ENCODE measurements around the gene ADAMTS15.

Gene ADAMTS15

DNA sequence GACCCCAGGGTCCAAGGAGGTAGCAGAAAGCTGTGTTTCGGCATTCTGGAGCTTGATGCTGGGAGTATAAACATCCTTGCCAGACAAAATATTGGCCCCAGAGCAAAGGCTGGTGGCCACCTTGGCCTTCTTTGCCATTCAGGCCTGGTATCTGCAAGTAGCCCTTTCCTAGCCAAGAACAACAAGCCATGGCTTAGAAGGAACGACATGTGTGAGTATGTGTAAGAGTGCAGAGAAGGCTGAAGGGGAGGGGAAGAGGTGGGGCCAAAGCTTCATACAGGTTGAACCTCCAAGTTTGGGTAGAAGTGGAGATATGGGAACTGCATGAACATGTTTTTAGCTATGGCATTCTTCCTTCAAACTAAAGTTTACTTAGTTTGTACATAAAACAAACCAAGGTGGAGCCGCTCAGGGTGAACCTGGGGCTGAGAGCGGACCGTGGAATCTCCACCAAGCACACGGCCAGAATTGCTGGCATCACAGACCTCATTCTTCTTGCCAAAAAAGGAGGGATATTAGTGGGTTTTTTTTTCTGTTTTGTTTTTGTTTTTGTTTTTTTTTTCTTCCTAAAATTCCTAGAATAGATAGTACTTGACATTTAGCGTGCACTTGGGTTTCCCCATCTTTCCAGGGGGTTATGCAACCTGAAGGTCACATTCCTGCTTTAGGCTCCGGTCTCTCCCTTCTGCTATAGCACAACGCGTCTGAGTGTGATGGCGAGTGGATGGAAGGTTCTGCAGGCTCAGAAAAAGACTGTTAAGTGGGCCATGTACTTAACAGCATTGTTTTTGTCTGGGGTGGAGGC is 70.9 kb downstream of the ADAMTS15 start:
- Histone ChIP-seq H3K27ac (ENCODE audit: insufficient read depth, low read length, poor library complexity, severe bottlenecking) (no peak overlapping the region), H3K27me3 (replicated peaks; ENCODE audit: control insufficient read depth, insufficient read depth, low read length, poor library complexity, severe bottlenecking) (peaks cover 4% of the 10 kb centered on the region)
- no peak for DNase-seq

DNA sequence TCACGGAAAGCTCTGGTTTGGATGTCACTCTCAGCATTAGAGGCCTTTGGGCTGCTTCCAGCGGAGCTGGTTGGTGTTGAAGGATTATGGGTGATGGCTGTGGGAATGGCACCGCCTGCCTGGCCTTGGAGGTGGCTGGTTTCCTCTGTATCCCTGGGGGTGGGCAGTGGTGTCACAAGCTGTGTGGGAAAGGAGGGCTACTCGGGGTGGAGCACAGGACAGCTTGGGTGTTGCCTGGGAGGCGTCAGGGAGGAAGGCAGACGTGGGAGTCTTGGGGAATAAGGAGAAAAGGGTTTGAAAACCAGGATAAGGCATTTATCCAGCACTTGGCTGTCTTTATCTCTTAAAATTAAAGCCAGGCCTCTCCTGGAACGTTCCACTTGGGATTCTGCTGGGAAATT is 71.8 kb downstream of the ADAMTS15 start:
- Histone ChIP-seq H3K4me3 (ENCODE audit: insufficient read depth, low read depth, low read length, poor library complexity, severe bottlenecking) (no peak overlapping the region), H3K36me3 (ENCODE audit: control insufficient read depth, insufficient read depth, low read length) (no peaks in the 10 kb centered on the region), H3K27me3 (replicated peaks; ENCODE audit: control insufficient read depth, insufficient read depth, low read length, poor library complexity, severe bottlenecking) (peaks cover 4% of the 10 kb centered on the region), H3K9me3 (ENCODE audit: control insufficient read depth, low read length) (no peaks in the 10 kb centered on the region), H3K27ac (ENCODE audit: insufficient read depth, low read length, poor library complexity, severe bottlenecking) (no peak overlapping the region), H3K4me1 (ENCODE audit: control insufficient read depth, insufficient read depth, low read length, poor library complexity, severe bottlenecking) (no peaks in the 10 kb centered on the region)
- DNase-seq: no peak

More for the DNA sequence above, 70.9 kb downstream of the ADAMTS15 start:
- H3K36me3 ChIP-seq (ENCODE audit: control insufficient read depth, insufficient read depth, low read length): no peaks in the 10 kb centered on the region
- no peaks in the 10 kb centered on the region for H3K4me1 ChIP-seq (ENCODE audit: control insufficient read depth, insufficient read depth, low read length, poor library complexity, severe bottlenecking)
- H3K9me3 ChIP-seq (ENCODE audit: control insufficient read depth, low read length): no peaks in the 10 kb centered on the region
- H3K4me3 ChIP-seq (ENCODE audit: insufficient read depth, low read depth, low read length, poor library complexity, severe bottlenecking): no peak overlapping the region

DNA sequence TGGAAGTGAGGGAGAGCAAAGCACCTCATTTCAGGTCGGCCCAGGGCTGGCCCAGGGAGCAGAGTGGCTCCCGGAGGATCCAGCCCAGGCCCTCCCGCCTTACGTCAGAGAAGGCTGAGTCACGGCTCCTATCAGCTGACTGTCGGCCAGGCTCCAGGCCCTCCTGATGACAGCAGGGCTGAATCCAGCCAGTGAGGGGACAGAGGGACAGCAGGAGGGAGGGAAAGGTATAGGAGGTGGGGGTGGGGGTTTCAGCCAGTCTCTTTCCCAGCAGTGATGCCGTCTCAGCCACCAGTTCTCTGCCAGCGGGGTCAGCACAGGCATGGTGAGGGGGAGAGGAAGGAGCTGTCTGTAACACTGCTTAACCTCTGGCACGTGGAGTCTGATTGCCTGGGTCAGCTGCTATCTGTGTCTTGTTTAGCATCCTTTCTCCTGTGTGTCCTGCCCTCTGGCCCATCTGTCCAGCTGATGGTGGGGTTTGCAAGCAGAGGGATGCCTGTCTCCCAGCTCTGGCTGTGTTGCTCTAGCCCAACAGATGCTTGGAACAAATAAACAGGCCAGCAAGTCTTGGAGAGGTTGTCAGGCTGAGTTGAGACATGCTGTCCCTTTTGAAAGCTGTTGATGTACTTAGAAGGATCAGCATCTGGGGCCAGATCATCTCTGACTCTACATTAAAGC is 74.0 kb downstream of the ADAMTS15 start:
- H3K27me3 ChIP-seq (replicated peaks; ENCODE audit: control insufficient read depth, insufficient read depth, low read length, poor library complexity, severe bottlenecking): no peaks in the 10 kb centered on the region
- no peak for DNase-seq
- no peak overlapping the region for H3K4me3 ChIP-seq (ENCODE audit: insufficient read depth, low read depth, low read length, poor library complexity, severe bottlenecking)
- no peak overlapping the region for H3K27ac ChIP-seq (ENCODE audit: insufficient read depth, low read length, poor library complexity, severe bottlenecking)
- H3K4me1 ChIP-seq (ENCODE audit: control insufficient read depth, insufficient read depth, low read length, poor library complexity, severe bottlenecking): no peaks in the 10 kb centered on the region
- no peaks in the 10 kb centered on the region for H3K9me3 ChIP-seq (ENCODE audit: control insufficient read depth, low read length)
- no peaks in the 10 kb centered on the region for H3K36me3 ChIP-seq (ENCODE audit: control insufficient read depth, insufficient read depth, low read length)

DNA sequence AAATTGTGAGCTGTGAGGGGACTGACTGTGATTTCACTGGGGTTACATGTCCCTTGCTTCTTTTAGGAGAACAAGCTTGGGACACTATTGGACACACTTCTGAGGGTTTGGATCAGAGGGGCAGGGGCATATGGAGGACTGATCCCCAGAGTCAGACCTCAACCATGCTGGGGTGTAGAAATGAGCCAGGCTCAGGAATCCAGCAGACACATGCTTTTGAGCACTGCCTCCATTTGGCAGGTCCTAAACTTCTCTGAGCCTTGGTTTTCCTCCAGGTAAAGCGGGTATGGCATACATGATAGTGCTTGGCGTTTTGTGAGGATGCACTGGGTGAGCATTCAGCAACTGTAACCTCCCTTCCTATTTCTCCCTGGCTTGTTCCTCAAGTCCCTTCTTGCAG is 74.7 kb downstream of the ADAMTS15 start:
- Histone ChIP-seq H3K27ac (ENCODE audit: insufficient read depth, low read length, poor library complexity, severe bottlenecking) (no peak overlapping the region), H3K27me3 (replicated peaks; ENCODE audit: control insufficient read depth, insufficient read depth, low read length, poor library complexity, severe bottlenecking) (no peaks in the 10 kb centered on the region), H3K4me3 (ENCODE audit: insufficient read depth, low read depth, low read length, poor library complexity, severe bottlenecking) (no peak overlapping the region), H3K9me3 (ENCODE audit: control insufficient read depth, low read length) (no peaks in the 10 kb centered on the region), H3K4me1 (ENCODE audit: control insufficient read depth, insufficient read depth, low read length, poor library complexity, severe bottlenecking) (no peaks in the 10 kb centered on the region), H3K36me3 (ENCODE audit: control insufficient read depth, insufficient read depth, low read length) (no peaks in the 10 kb centered on the region)
- DNase-seq: no peak

DNA sequence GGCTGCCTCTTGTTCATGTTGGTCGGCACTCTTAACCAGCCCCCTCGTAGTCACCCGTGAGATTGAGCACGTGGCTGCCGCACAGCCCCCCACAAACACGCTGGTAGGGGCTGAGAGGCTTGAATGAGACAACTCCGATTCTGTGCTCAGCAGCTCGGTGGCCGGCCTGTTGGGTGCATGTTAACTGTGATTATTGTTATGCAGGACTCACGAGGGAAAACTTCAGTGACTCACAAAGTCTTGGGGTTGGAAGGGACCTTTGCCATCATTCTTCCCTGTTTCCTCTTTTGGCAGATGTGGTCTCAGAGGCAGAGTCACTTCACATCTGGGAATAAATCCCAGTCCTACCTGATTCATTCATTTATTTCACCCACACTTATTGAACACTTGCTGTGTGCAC is 75.2 kb downstream of the ADAMTS15 start:
- Histone ChIP-seq H3K4me1 (ENCODE audit: control insufficient read depth, insufficient read depth, low read length, poor library complexity, severe bottlenecking) (no peaks in the 10 kb centered on the region), H3K27ac (ENCODE audit: insufficient read depth, low read length, poor library complexity, severe bottlenecking) (no peak overlapping the region)
- no peak for DNase-seq

DNA sequence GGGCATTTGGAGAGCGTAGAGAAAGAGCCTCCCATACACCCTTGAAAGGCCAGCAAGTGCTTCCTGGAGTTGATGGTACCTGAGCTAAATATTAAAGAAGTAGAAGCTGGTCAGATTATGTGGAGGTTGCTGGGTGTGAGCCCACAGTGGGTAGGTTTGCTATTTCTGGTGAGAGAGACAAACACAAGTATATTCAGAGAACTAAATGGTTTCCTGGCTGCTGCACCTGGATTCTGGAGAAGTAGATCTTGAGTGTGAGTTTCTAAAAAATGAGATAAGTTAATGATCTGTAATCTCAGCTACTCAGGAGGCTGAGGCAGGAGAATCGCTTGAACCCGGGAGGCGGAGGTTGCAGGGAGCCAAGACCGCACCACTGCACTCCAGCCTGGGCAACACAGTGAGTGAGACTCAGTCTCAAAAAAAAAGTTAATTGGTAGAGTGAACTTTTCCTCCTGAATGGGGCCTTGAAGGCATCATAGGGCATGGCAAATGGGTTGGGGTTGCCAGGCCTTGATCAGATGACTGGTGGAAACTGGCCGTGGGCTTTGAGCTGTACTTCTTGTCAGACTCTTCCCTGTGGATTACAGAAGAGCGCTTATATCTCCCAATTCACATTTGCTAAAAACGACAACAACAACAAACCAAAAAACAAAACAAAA is 75.8 kb downstream of the ADAMTS15 start:
- H3K4me3 ChIP-seq (ENCODE audit: insufficient read depth, low read depth, low read length, poor library complexity, severe bottlenecking): no peak overlapping the region
- H3K36me3 ChIP-seq (ENCODE audit: control insufficient read depth, insufficient read depth, low read length): no peaks in the 10 kb centered on the region
- H3K9me3 ChIP-seq (ENCODE audit: control insufficient read depth, low read length): no peaks in the 10 kb centered on the region
- DNase-seq: no peak
- no peak overlapping the region for H3K27ac ChIP-seq (ENCODE audit: insufficient read depth, low read length, poor library complexity, severe bottlenecking)
- H3K27me3 ChIP-seq (replicated peaks; ENCODE audit: control insufficient read depth, insufficient read depth, low read length, poor library complexity, severe bottlenecking): no peaks in the 10 kb centered on the region
- no peaks in the 10 kb centered on the region for H3K4me1 ChIP-seq (ENCODE audit: control insufficient read depth, insufficient read depth, low read length, poor library complexity, severe bottlenecking)

More for the DNA sequence above, 75.2 kb downstream of the ADAMTS15 start:
- no peaks in the 10 kb centered on the region for H3K27me3 ChIP-seq (replicated peaks; ENCODE audit: control insufficient read depth, insufficient read depth, low read length, poor library complexity, severe bottlenecking)
- no peaks in the 10 kb centered on the region for H3K36me3 ChIP-seq (ENCODE audit: control insufficient read depth, insufficient read depth, low read length)
- no peaks in the 10 kb centered on the region for H3K9me3 ChIP-seq (ENCODE audit: control insufficient read depth, low read length)
- H3K4me3 ChIP-seq (ENCODE audit: insufficient read depth, low read depth, low read length, poor library complexity, severe bottlenecking): no peak overlapping the region

DNA sequence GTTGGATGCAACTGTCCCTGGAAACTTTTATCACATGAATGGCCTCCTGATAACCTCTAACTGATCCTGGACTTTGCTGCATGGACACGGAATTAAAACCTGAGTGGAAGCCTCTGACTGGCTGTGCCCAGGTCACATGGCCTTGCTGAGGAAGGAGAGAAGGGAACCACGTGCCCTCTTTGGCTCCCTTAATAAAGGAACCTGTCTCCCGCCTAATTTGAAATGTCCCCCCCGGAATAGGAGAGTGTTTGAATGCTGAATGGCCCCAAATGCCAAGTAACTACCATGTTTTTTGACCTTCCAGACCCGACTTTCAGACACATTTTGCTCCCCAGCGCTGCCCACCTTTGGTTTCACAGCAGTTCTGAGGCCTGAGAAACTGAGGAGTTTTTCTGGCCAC is 76.9 kb downstream of the ADAMTS15 start:
- DNase-seq: no peak
- Histone ChIP-seq H3K27ac (ENCODE audit: insufficient read depth, low read length, poor library complexity, severe bottlenecking) (no peak overlapping the region), H3K9me3 (ENCODE audit: control insufficient read depth, low read length) (no peaks in the 10 kb centered on the region), H3K36me3 (ENCODE audit: control insufficient read depth, insufficient read depth, low read length) (no peaks in the 10 kb centered on the region), H3K4me3 (ENCODE audit: insufficient read depth, low read depth, low read length, poor library complexity, severe bottlenecking) (no peak overlapping the region), H3K27me3 (replicated peaks; ENCODE audit: control insufficient read depth, insufficient read depth, low read length, poor library complexity, severe bottlenecking) (no peaks in the 10 kb centered on the region), H3K4me1 (ENCODE audit: control insufficient read depth, insufficient read depth, low read length, poor library complexity, severe bottlenecking) (no peaks in the 10 kb centered on the region)
